ENCODE results near the gene PAPPA. TPM values are rescaled to one million over a fixed set of nuclear protein-coding genes. Genes with fewer than 3 reads are reported as not detected.

The PAPPA gene
- total and polyA plus RNA-seq, 11 donors: 0.23 to 8.5 (median 2.1) TPM

DNA sequence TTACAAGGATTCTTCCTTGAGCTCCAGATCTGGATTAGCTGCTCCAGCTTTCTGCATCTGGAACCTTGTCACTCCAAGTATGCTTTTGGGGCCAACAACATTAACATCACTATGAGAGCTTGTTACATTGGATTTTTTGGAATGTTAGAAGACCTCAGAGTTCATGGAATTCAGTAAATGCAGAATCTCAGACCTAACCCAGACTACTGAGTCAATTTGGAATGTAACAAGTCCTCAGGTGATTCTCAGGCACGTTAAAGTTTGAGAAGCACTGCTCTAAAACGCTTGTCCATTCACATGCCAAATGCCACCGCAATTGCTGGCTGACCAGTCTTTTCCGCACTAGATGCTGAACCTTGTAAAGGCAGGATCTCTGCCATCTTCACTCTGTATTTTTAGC is 282.1 kb downstream of the PAPPA start:
- TF ChIP-seq, protein P1, sequence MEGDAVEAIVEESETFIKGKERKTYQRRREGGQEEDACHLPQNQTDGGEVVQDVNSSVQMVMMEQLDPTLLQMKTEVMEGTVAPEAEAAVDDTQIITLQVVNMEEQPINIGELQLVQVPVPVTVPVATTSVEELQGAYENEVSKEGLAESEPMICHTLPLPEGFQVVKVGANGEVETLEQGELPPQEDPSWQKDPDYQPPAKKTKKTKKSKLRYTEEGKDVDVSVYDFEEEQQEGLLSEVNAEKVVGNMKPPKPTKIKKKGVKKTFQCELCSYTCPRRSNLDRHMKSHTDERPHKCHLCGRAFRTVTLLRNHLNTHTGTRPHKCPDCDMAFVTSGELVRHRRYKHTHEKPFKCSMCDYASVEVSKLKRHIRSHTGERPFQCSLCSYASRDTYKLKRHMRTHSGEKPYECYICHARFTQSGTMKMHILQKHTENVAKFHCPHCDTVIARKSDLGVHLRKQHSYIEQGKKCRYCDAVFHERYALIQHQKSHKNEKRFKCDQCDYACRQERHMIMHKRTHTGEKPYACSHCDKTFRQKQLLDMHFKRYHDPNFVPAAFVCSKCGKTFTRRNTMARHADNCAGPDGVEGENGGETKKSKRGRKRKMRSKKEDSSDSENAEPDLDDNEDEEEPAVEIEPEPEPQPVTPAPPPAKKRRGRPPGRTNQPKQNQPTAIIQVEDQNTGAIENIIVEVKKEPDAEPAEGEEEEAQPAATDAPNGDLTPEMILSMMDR (IDR thresholded peaks at IDR 0.05): no peak
- no peak for TF ChIP-seq POLR2A (IDR thresholded peaks at IDR 0.05)
- intact Hi-C loops (cut with DNase I): loop anchor here in 1 of 10 donors (10.0 kb wide), 1 partner anchor 109 kb away; no protein-coding TSS in a partner anchor
- ATAC-seq: no peak
- Histone ChIP-seq H3K9me3 (no peaks in the 10 kb centered on the region), H3K36me3 (peaks cover 0 to 7% (median 0%) of the 10 kb centered on the region in 9 donors), H3K27ac (no peak overlapping the region), H3K27me3 (no peaks in the 10 kb centered on the region), H3K4me1 (no peaks in the 10 kb centered on the region), H3K4me3 (no peak overlapping the region)
- DNase-seq: no peak
- 63 to 89% (median 73%) methylated on average over 3 to 4 of the region's 4 CpGs for WGBS, 4 donors

DNA sequence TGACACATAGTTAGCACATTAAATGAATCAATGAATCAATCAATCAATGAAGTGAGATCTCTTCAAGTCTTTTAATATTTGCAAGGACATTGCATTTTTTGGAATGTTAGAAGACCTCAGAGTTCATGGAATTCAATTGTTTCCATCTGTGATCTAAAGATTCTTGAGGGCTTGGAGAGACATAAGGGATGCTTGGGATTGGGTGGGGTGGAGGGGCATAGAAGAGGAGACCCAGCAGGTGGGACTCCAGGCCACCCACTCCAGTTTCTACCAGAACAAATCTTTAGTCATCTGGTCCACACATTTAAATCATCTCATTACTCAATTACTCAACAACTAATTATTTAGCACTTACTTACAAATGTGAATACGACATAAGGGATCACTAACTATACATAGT is 282.5 kb downstream of the PAPPA start:
- DNase-seq (no peak), ATAC-seq (no peak)
- H3K27me3 ChIP-seq: no peaks in the 10 kb centered on the region
- TF ChIP-seq, protein P1 (IDR thresholded peaks at IDR 0.05): no peak
- no peak for TF ChIP-seq POLR2A (IDR thresholded peaks at IDR 0.05)
- no peaks in the 10 kb centered on the region for H3K9me3 ChIP-seq
- no peak overlapping the region for H3K4me3 ChIP-seq
- H3K36me3 ChIP-seq: peaks cover 0 to 10% (median 0%) of the 10 kb centered on the region in 9 donors
- intact Hi-C loops (cut with DNase I): loop anchor here in 1 of 10 donors (10.0 kb wide), 1 partner anchor 109 kb away; no protein-coding TSS in a partner anchor
- WGBS, 4 donors: 95 to 100% (median 97%) methylated on average over 1 of the region's 1 CpG
- H3K4me1 ChIP-seq: no peaks in the 10 kb centered on the region
- no peak overlapping the region for H3K27ac ChIP-seq

DNA sequence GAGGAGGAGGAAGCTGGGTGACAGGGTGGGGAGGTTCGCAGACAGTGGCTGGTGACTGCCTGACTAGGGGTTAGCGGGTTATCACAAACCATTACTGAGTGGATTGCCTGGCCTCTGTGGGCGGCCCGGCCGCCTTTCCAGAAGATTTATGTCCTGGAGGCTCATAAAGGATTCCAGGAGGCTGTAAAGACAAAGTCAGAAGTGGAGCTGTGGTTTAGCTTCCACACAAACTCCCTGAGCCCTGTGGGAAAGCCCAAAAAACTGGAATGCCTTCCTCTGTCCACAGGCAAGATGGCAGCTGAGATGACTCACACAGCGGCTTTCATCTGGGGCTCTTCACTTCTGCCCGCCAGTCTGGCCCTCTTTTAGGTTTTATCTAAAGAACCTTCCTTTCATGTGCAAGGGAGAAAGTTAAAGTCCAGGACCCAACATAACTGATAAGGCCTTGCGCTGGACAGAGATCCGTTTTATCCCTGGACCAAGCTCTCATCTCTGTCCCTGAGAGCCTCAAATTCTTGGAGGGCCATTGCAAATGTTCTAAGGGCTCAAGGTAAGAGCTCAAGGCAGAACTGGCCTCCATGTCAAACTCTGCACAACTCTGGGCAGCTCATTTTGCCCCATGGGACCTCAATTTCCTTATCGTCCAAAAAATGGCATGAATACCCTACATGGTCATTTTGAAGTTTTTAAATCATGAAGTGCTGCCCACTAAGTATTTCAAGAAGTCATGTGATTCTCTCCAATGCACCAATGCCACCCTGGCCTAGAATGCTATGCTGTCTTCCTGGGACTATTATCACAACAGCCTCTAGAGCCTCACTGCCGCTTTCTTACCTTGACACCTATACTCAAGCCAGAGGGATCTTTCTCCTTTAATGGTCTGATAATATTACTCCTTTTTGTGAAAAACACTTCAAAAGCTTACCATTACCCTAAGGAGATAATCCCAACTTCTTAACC is 284.1 kb downstream of the PAPPA start:
- intact Hi-C loops (cut with DNase I): loop anchor here in 1 of 10 donors (10.0 kb wide), 1 partner anchor 107 kb away; no protein-coding TSS in a partner anchor
- Histone ChIP-seq H3K27ac (no peak overlapping the region), H3K9me3 (no peaks in the 10 kb centered on the region), H3K36me3 (peaks cover 0 to 10% (median 0%) of the 10 kb centered on the region in 9 donors), H3K4me3 (no peak overlapping the region), H3K27me3 (no peaks in the 10 kb centered on the region), H3K4me1 (no peaks in the 10 kb centered on the region)
- no peak for DNase-seq
- 76 to 82% (median 79%) methylated on average over 10 to 11 of the region's 11 CpGs for WGBS, 4 donors
- TF ChIP-seq, protein P1 (IDR thresholded peaks at IDR 0.05): no peak
- no peak for TF ChIP-seq POLR2A (IDR thresholded peaks at IDR 0.05)
- no peak for ATAC-seq

DNA sequence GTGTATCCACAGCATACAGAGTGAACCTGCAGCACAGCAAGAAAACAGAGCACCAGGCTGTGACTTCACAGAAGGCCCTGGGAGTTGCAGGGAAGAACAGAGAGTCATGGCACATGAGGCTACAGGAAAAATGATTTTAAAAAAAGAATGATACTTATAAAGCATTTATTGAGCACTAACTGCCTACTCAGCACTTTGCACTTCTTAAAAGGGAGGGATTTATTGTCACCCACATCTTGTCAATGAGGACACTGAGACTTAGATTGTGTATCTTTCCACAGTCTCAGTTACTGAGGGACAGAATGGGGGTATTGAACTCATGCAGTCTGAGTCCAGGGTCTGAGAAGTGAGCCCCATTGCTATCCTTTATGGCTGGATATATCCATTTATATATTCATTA is 288.9 kb downstream of the PAPPA start:
- H3K27me3 ChIP-seq: no peaks in the 10 kb centered on the region
- DNase-seq (no peak), ATAC-seq (no peak)
- peaks cover 0 to 10% (median 0%) of the 10 kb centered on the region in 9 donors for H3K36me3 ChIP-seq
- intact Hi-C loops (cut with DNase I): no loop called here
- H3K4me1 ChIP-seq: no peaks in the 10 kb centered on the region
- no peak overlapping the region for H3K27ac ChIP-seq
- H3K4me3 ChIP-seq: no peak overlapping the region
- no peaks in the 10 kb centered on the region for H3K9me3 ChIP-seq
- TF ChIP-seq, protein P1 (IDR thresholded peaks at IDR 0.05): no peak
- TF ChIP-seq POLR2A (IDR thresholded peaks at IDR 0.05): no peak
